PC-9 (cell line): ENCODE results near the gene ASB6. TPM values are rescaled to one million over a fixed set of nuclear protein-coding genes. Genes with fewer than 3 reads are reported as not detected.
A peak's percentile ranks its signal among the peaks of the same experiment; 100 is the strongest.

ENCODE experiments used
- BruUV-seq: library from RNA; stranded (reverse); fragments of 400-500 nt; replicated peaks from 2 replicates; lab custom pipeline; 2021; lab: Mats Ljungman, UMichigan
- CTCF ChIA-PET: fragments of 300-600 bp; sonication (Branson Sonifier 250); formaldehyde crosslinking; loops from one replicate; lab custom pipeline; 2022; ENCODE audit warnings: antibody characterized with exemption; lab: Charles Lee
- POLR2A ChIA-PET: fragments of 300-600 bp; sonication (Branson Sonifier 250); formaldehyde crosslinking; loops from one replicate; lab custom pipeline; 2022; ENCODE audit warnings: antibody characterized with exemption; ENCODE audit not compliant: unreplicated experiment; lab: Charles Lee
- DNase-seq, 2 experiments: peaks; one replicate each; pipeline versions ENCODE4 v3.0.0 to v3.0.0-alpha.2; 2015 to 2022; ENCODE audit warnings: mixed read lengths in 1 of 2
- H2AFZ ChIP-seq: fragments of 200-600 bp; sonication (generic); 2 replicates; pipeline ENCODE4 v1.8.1; 2017; ENCODE audit warnings: antibody characterized with exemption
- H3F3A ChIP-seq: fragments of 200-600 bp; sonication (generic); 2 replicates; pipeline ENCODE4 v1.8.1; 2017; ENCODE audit warnings: antibody characterized with exemption, mild to moderate bottlenecking, low read depth; ENCODE audit not compliant: insufficient read depth
- H3K27ac ChIP-seq: fragments of 200-600 bp; sonication (generic); 2 replicates; pipeline ENCODE4 v1.6.1; 2016; ENCODE audit warnings: mixed run types
- H3K27me3 ChIP-seq: fragments of 200-600 bp; sonication (generic); 2 replicates; pipeline ENCODE4 v1.6.1; 2016; ENCODE audit warnings: low read depth, mixed run types; ENCODE audit not compliant: insufficient read depth
- H3K36me3 ChIP-seq: fragments of 200-600 bp; sonication (generic); 2 replicates; pipeline ENCODE4 v1.6.1; 2016; ENCODE audit warnings: low read depth, mixed run types
- H3K4me1 ChIP-seq: fragments of 200-600 bp; sonication (generic); replicated peaks from 2 replicates; pipeline ENCODE4 v1.6.1; 2016; ENCODE audit warnings: mixed run types; ENCODE audit not compliant: insufficient read depth
- H3K4me2 ChIP-seq: fragments of 200-600 bp; sonication (generic); 2 replicates; pipeline ENCODE4 v1.6.1; 2017; ENCODE audit warnings: mixed run types
- H3K4me3 ChIP-seq: fragments of 200-600 bp; sonication (generic); 2 replicates; pipeline ENCODE4 v1.6.1; 2016; ENCODE audit warnings: mixed run types
- H3K79me2 ChIP-seq: fragments of 200-600 bp; sonication (generic); 2 replicates; pipeline ENCODE4 v1.6.1; 2017; ENCODE audit warnings: low read depth, mixed run types
- H3K9me2 ChIP-seq: fragments of 200-600 bp; sonication (generic); 2 replicates; pipeline ENCODE4 v1.8.1; 2017; ENCODE audit warnings: mild to moderate bottlenecking; ENCODE audit not compliant: insufficient read depth
- H3K9me3 ChIP-seq: fragments of 200-600 bp; sonication (generic); 2 replicates; pipeline ENCODE4 v1.8.1; 2016; ENCODE audit warnings: low read depth; ENCODE audit not compliant: insufficient read depth
- H4K20me1 ChIP-seq: fragments of 200-600 bp; sonication (generic); 2 replicates; pipeline ENCODE4 v1.8.1; 2017; ENCODE audit not compliant: insufficient read depth
- EZH2 ChIP-seq: fragments of 200-600 bp; sonication (generic); IDR thresholded peaks from 2 replicates; pipeline ENCODE4 v1.8.0; 2017; ENCODE audit warnings: antibody characterized with exemption, low read depth
- intact Hi-C: fragments of 100-400 bp; cut with micrococcal nuclease; formaldehyde crosslinking; loops from one replicate; pipeline ENCODE4 v1.10.0; 2022; ENCODE audit not compliant: unreplicated experiment
- total RNA-seq: library from RNA; stranded (reverse); gene quantifications from 2 replicates; pipeline ENCODE4 v1.2.3, GENCODE V29; 2021
- TF ChIP-seq, protein P1 (sequence below): fragments of 200-600 bp; sonication (generic); conservative IDR thresholded peaks from 2 replicates; pipeline ENCODE4 v1.6.1; 2017; ENCODE audit warnings: mixed run types, antibody characterized with exemption, mild to moderate bottlenecking, moderate library complexity

The ASB6 gene
- total RNA-seq, 1 experiment from 2014 or later, result 20.2 TPM

DNA sequence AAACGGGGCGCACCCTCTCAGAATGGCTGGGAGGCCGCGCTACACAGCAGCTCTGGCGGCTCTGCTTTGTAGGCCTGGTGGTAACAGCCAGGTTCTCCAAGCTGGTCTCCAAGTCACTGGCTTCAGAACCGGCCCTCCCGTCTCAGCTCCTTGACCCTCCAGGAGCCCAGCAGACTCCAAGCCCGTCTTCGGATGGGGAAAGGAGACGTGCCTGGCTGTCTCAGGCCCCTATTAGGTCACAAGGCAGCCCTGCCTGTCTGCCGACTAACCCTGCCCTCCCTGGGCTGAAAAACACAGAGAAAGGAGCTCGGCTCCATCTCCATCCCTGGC, 2.2 kb downstream of the ASB6 start:
- H3K27me3 ChIP-seq, result no peaks in the 10 kb centered on the region
- intact Hi-C loops, result loop anchor here (5.0 kb wide), 2 partner anchors 458 to 1043 kb away; no protein-coding TSS in a partner anchor
- no peak for DNase-seq
- no peaks in the 10 kb centered on the region for H3K36me3 ChIP-seq
- no peaks in the 10 kb centered on the region for H3K9me3 ChIP-seq
- H4K20me1 ChIP-seq, result peaks cover 30% of the 10 kb centered on the region
- H3K4me2 ChIP-seq, result peak overlapping the region; percentile 93; the same call in 1 of the 2 replicates
- peaks cover 26% of the 10 kb centered on the region for H3K79me2 ChIP-seq
- H3F3A ChIP-seq, result peaks cover 38% of the 10 kb centered on the region
- TF ChIP-seq EZH2, result no peak
- TF ChIP-seq, protein P1, sequence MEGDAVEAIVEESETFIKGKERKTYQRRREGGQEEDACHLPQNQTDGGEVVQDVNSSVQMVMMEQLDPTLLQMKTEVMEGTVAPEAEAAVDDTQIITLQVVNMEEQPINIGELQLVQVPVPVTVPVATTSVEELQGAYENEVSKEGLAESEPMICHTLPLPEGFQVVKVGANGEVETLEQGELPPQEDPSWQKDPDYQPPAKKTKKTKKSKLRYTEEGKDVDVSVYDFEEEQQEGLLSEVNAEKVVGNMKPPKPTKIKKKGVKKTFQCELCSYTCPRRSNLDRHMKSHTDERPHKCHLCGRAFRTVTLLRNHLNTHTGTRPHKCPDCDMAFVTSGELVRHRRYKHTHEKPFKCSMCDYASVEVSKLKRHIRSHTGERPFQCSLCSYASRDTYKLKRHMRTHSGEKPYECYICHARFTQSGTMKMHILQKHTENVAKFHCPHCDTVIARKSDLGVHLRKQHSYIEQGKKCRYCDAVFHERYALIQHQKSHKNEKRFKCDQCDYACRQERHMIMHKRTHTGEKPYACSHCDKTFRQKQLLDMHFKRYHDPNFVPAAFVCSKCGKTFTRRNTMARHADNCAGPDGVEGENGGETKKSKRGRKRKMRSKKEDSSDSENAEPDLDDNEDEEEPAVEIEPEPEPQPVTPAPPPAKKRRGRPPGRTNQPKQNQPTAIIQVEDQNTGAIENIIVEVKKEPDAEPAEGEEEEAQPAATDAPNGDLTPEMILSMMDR, result no peak
- H2AFZ ChIP-seq, result no peak overlapping the region
- no peak overlapping the region for H3K4me3 ChIP-seq
- no peaks in the 10 kb centered on the region for H3K9me2 ChIP-seq
- CTCF ChIA-PET, result interaction anchor here (0.6 kb wide), 1 partner anchor 517 kb away, joined by 6 read pairs; no protein-coding TSS in a partner anchor
- H3K27ac ChIP-seq, result no peak overlapping the region
- POLR2A ChIA-PET, result no interaction called here
- H3K4me1 ChIP-seq, result peaks cover 8% of the 10 kb centered on the region
- BruUV-seq, result no TSS peak

DNA sequence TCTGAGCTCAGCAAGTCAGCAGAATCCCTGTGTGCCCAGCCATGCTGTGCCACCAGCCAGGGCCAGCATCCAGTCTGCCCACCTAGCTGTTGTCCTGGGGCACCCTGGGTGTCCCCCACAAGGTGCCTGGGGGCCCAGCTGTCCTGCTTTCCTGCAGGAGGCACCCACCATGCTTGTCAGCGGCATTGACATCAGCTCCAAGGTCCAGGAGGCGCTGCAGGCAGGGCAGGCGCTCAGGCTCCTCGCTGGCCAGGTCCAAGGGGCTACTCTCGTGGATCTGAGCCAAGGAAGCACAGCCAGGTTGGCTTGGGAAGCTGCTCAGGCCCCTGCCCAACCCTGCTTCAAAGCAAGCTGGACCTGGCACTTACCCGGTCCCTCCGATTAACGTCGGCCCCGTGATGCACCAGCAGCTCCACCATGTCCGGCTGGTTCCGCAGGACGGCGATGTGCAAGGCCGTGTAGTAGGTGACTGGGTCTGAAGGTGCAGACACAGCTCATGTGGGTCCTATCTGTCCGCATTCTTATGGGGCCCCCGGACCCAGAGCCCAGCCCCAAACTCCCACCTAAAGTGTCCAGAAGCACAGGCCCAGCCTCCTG, 2.8 kb downstream of the ASB6 start:
- no TSS peak for BruUV-seq
- Histone ChIP-seq H3K9me2 (no peaks in the 10 kb centered on the region), H3K4me3 (no peak overlapping the region), H3K4me2 (no peak overlapping the region), H3K79me2 (peaks cover 26% of the 10 kb centered on the region), H3K9me3 (no peaks in the 10 kb centered on the region), H3K4me1 (peaks cover 8% of the 10 kb centered on the region), H3K27me3 (no peaks in the 10 kb centered on the region), H3K36me3 (no peaks in the 10 kb centered on the region), H4K20me1 (peaks cover 35% of the 10 kb centered on the region), H3K27ac (no peak overlapping the region), H3F3A (peaks cover 38% of the 10 kb centered on the region), H2AFZ (no peak overlapping the region)
- ChIA-PET CTCF (no interaction called here), POLR2A (no interaction called here)
- DNase-seq, result no peak
- TF ChIP-seq, protein P1, result no peak
- no peak for TF ChIP-seq EZH2
- intact Hi-C loops, result no loop called here

- intact Hi-C loops, result no loop called here
- Histone ChIP-seq H2AFZ (no peak overlapping the region), H3K79me2 (peaks cover 31% of the 10 kb centered on the region), H3K9me2 (no peaks in the 10 kb centered on the region), H3K4me2 (no peak overlapping the region), H3K36me3 (no peaks in the 10 kb centered on the region), H3K27ac (no peak overlapping the region), H3F3A (peaks cover 50% of the 10 kb centered on the region), H3K4me3 (no peak overlapping the region), H4K20me1 (peaks cover 48% of the 10 kb centered on the region), H3K27me3 (no peaks in the 10 kb centered on the region), H3K9me3 (no peaks in the 10 kb centered on the region), H3K4me1 (peaks cover 8% of the 10 kb centered on the region)
- TF ChIP-seq, protein P1, result no peak
- TF ChIP-seq EZH2, result no peak
- ChIA-PET CTCF (interaction anchor here (0.6 kb wide), 1 partner anchor 594 kb away, joined by 13 read pairs; no protein-coding TSS in a partner anchor), POLR2A (no interaction called here)
- no peak for DNase-seq
- BruUV-seq, result no TSS peak
Measured at GRCh38 chr9:129637673-129638439, 4.1 kb downstream of the ASB6 start.
